Amniotic epithelial cell (primary cell): Measurements from ENCODE around the gene HTR6.

Experiments used
- DNase-seq: peaks from one replicate; pipeline ENCODE4 v3.0.0-alpha.2; 2010; ENCODE audit warnings: low read depth

Gene HTR6

GRCh38 chr1:19720973-19721372, 56.3 kb downstream of the HTR6 start:
- DNase-seq, result no peak

- DNase-seq, result no peak
Measured at GRCh38 chr1:19723874-19724273, 59.2 kb downstream of the HTR6 start.

GRCh38 chr1:19725606-19726005, 60.9 kb downstream of the HTR6 start:
- no peak for DNase-seq

- no peak for DNase-seq
Measured at GRCh38 chr1:19728413-19729145, 63.9 kb downstream of the HTR6 start.

- no peak for DNase-seq
Measured at GRCh38 chr1:19730232-19730631, 65.6 kb downstream of the HTR6 start.
